HG03135 (cell line): Measurements from ENCODE around the gene TSPAN7.

Experiments
- ATAC-seq: cut with Tn5 transposase; IDR thresholded peaks from one replicate; pipeline ENCODE4 v1.9.1; 2021; ENCODE audit warnings: mild to moderate bottlenecking, moderate library complexity; ENCODE audit not compliant: unreplicated experiment

Gene TSPAN7, protein sequence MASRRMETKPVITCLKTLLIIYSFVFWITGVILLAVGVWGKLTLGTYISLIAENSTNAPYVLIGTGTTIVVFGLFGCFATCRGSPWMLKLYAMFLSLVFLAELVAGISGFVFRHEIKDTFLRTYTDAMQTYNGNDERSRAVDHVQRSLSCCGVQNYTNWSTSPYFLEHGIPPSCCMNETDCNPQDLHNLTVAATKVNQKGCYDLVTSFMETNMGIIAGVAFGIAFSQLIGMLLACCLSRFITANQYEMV

DNA sequence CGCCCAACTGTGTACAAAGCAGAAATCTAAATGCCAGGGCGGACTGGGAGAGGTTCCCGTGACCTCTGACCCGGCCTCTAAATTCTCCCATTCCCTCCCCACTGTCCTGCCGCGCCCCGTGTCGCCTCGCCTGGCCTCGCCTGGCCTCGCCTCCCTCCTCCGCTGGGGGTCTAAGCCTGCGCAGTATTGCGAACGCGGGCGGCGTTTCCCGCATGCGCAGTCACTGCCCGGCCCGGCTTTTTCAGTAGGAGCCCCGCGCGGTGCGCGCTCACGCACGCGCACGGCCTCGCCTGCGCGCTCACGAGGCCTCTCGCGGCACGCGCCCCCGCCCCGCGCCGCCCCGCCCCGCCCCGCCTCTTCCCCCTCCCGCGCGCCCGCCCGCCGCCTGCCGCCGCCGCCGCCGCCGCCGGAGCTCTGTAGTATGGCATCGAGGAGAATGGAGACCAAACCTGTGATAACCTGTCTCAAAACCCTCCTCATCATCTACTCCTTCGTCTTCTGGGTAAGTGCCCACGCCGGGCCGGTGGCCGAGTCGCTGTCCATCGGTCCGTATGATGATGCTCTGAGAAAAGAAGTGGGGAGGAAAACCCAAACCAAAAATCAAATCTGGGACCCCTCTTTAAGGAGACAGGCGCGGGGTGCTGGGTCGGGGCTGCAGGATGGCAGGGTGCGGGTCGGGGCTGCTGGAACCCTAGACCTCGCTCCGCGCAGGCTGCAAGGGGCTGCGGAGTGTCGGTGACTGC lies at the start of gene TSPAN7:
TSPAN7 (plus strand) TSS at position 417 of the 743 bp plus-strand sequence; CDS start at position 422, 5 bp downstream.
- ATAC-seq, result peak; percentile 60

DNA sequence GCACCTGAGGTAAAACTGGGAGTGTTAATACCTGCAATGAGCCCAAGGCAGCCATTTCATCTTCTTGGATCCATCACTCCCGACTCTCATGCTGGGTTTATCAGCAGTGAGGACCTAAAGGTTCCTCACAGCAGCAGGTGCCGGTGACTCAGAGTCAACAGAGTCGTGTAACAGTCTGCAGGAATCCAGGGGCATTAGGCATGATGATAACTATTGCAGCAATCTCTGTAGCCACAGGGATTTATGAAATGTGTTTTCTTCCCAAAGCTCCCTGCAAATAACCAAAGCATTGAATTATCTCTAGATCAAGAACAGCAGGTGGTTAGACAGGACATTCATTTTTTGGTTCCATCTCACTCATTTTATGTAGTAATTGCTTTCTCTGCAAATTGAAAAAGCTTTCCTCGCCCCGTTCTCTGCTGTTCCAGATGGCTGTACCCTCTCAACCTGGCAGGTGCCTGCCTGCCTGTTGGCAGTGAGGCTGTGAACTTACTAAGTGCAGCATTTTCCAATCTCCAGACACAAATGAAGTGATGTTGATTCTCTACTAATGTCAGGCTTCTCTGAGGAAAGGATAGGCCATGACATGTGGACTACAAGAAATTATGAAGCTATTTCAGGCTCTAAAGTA lies 48.1 kb upstream of the TSPAN7 start:
- no peak for ATAC-seq

DNA sequence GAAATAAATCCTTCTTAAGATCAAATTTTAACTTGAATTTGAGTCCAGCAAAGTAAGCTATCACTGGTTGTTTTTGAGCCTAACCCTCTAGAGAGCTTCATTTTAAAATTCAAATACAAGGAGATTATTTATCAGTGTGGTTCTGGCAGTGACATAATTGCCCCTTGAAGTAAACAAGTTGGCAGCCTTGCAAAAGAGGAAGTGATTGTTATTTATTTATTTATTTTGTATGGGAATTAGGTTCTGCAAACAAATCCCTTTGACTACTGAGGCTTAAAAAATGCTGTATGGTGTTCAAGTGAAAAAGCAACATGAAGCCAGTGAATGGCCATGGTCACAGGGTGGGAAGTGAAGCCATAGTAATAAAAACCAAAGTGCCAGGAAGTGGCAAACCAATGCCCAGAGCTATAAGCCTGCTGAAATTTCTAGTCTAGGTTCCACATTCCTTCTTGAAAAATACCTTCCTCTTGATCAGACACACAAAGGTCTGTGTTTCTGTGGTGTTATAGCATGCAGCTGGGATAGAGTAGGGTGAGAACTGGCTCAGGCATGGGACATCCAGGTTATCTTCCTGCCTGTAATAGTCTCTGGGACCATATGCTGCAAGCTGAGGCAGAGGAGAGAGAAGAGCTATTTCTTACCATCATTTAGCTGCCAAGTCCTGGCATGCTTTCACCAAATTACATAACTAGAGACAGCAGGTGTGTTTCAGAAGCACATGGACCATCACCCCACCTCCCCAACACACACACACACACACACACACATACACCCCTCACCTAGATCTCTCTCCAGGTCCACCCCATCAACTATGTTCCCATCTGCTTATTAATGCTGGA lies 47.1 kb upstream of the TSPAN7 start:
- no peak for ATAC-seq

DNA sequence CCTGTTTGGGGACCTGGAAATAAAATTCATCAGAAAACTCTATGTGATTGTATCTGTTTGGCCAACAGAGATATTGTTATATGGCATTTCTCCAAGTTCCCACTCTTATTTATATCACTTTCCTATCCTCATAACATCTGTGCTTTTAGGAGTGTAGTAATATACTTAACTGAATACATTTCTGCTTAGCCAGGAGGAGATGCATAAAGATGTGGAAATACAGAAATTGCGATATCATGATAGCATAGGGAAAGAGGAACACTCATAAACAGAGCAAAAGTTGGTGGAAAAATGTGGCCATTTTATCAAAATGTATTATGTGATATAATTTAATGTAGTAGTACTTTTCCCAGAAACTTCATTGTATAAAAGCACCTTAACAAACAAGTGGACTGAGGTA lies 46.1 kb upstream of the TSPAN7 start:
- ATAC-seq, result no peak

DNA sequence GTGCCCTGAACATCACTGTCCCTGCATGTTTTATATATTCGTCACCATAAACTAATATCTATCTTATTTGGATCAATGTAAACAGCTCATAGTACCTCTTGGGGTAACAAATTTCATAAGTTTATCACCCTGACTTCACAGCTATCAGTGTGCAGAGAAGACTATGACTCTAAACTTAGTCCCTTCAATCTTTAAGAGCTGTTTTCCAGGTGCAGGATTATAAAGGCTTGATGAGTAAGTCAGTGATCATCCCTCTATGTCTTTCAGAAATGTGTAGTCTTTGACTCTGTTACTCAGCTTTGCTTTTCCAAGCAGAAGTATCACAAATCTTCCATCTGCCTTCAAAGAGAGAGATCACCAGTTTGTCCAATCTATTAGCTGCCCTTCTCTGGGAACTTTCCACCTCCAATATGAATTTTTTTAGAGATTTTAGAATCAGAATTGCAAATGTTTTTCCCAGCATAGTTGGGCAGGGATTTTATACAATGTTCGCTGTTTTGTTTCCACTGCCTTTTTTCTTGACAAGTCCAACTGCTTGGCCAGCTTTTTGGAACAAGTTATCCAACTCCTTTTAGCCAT lies 45.1 kb upstream of the TSPAN7 start:
- ATAC-seq, result no peak

DNA sequence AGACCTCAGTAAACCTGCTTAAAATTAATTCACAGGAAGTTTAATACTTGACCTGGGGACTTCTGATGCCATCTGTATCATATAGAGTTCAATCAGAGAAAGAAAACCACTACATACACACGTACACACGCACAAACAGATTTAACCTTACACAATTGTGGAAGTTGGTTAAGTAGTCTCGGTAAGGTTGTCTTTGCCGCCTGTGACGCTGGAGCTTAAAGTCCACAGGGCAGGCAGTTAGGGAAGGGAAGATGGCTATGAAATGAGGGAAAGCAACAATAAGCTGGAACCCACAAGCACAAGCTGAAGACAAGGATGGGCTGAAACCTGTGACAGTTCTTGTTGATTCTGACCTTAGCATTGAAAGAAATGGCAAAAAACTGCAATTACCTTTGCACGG lies 41.7 kb upstream of the TSPAN7 start:
- ATAC-seq, result no peak

DNA sequence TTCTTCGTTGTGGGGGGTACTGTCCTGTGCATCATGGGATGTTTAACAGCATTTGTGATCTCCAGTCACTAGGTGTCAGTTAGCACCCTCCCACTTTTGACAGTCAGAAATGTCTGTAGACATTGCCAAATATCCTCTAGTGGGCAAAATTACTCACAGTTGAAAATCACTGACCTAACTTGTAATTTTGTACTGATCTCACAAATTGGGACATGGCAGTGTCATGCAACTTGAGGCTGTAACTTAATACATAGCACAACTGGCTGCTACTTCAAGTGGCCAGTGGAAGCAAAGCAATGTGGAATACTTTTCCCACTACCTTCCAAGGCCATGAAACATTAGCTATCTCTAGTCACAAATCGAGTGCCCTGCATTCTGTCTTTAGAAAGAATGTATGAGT lies 23.2 kb upstream of the TSPAN7 start:
- no peak for ATAC-seq

DNA sequence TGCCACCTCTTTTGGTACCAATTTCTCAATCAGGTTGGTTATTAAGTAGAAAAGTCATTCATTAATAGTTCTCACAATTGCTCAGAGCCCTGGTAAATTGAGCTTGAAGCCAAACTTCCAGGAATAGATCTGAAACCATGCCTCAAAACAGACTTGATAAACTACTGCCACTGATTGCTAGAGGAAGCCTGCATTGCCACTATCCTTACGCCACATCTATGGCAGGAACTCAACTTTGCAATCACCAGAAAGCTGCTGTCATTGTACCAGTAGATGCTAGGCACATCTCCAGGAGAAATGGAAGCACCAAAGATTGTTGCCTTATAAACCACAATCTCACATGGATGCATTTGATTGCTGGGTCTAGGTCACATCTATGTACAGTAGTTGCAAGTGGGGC lies 21.6 kb upstream of the TSPAN7 start:
- ATAC-seq, result no peak

DNA sequence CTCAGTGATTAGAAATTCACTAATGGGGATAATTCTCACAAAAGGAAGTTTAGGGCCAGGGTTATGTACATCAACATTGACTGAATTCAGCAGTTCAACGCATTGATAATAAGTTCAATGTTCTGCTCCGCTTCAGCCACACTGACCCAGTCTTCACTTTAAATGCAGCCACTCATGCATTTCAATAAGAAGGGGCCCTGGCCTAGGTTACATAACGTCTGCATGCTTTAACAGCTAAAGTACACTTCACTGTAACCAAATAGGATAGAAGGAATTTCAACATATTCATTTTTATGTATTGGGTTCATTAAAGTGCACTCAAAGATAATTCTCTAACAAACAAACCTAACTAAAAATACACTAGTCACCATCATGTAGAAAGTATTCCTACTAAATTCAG lies 12.8 kb upstream of the TSPAN7 start:
- no peak for ATAC-seq

DNA sequence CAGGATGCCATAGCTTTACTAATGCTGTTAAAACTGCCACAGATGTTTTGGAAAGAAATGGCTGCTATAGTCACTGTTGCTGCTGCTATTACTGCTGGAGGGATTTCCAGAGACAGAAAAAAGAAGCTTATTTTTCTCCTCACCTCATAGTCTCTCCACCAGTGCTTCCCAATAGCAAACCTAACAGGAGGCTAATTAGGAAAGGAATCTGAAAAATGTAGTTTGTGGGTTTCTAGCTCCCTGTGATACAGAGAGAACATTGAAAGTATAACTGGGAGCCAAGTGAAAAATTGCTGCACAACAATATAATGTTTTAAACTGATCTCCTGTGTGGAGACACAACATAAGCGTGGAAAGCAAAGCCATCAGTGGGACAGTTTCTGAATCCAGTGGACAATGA lies 8.6 kb upstream of the TSPAN7 start:
- no peak for ATAC-seq

DNA sequence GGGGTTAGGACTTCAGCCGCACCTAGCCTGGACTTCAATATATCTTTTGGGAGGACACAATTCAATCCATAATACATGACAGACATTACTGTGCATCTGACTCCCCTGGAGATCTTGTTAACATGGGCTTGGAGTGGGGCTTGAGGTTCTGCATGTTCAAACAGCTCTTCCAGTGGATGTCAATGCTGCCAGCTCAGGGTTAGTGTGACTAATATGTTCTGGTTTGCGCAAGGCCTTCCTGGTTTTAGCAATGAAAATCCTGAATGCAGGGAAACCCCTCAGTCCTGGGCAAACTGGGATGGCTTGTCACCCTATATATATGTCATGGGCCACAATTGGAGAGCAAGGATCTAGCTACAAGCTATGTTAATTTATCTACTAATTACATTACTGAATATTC lies 2.7 kb upstream of the TSPAN7 start:
- ATAC-seq, result no peak

DNA sequence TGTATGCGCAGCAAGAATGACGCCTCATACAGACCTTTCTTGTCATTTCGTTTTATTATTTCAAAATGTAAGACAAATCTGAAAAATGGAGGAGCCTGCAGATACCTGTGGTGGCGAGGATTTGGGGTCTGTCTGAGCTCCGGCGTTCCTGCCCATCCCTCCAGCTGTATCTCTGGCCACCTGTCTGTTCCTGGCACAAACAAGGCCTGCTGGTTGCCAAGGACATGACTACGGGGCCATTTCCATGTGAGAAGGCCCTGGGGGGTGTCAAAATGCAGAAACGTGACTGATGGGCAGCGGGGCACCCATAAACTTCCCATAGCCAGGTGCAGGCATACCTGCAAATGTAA lies 591 bp upstream of the TSPAN7 start:
- peak; percentile 10 for ATAC-seq

DNA sequence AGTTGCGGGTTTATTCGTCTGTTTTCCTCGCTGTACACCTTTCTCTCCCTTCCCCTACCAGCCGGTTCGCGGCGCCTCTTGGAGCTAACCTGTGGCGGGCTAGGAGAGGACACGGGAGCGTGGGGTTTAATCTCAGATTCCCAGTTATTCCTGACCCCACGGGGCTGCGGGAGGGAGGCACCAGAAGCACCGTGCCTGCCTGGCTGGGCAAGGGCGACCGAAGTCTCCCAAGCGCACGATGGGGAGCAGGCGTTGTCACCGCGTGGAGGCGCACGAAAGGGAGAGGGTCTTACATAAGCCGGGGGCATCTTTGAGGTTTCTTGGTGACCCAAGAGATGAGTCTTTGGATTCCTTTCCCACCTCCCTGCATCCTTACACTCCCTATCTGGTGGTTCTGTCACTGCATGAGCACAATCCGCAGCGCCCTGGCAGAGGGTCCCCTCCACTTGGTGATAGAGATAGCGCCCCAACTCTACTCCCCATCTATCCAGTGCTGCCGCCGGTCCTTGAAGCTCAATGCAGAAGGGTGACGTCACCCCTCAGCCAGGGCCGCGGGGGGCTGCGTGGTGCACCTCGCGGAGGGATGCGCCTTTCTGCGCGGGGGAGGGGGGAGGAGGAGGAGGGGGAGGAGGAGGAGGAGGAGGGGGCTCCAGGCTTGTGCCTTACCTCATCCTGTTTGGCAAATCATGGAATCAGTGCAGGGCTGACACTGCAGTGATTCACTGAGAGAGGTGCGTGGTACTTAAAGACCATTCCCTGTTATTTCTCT lies 793 bp downstream of the TSPAN7 start:
- ATAC-seq, result no peak

DNA sequence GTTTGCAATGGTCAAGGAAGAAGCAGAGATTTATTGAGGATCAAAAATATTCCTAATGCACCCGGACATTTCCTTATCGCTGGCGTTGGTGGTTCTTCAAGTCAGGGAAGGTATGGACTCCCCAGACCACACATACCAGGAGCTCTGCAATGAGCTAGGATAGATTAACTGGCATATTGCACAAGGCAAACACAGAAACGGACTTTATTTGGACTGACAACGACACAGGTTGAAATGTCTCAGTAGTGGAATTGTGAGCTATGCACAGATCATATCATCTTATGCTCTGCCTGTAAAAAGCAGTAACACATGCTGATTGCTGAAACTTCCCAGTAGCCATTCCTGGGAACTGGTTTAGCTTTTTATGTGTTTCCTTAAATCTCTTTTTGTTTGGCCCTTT lies 1.7 kb downstream of the TSPAN7 start:
- ATAC-seq, result no peak

DNA sequence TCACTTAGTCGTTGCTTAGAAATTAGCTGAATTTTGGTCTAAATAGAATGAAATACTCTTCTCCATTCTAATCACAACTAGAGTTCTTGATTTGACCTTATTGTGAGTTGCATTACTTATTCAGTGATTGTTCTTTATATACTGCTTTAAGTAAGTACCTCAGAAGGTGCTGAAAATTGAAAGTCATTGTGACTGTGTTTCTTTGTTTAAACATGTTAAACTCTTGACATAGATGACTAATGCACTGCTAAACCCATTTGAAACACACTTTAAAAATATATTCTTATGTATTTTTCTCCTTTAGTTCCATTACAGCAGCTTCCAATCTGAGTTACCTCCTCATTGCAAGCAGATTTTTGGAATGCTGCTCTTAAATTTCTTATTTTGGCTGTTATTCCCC lies 9.1 kb downstream of the TSPAN7 start:
- ATAC-seq, result no peak

DNA sequence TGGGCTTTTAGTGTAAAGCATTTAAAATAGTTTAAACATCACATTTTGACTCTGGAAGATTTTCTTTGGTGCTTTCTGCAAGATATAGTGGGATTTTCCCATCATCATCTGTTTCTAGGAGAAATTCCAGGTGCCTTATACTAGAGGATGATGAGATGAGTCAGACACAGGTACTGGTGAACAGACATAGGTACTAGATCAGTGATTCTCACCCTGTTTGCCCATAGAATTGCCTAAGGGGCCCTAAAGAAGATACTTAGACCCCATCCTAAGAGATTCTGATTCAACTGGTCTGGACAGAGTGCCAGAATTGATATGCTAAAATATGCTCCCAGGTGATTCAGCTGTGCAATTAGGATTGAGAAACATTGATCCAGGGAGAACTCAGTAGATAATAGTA lies 9.7 kb downstream of the TSPAN7 start:
- no peak for ATAC-seq

DNA sequence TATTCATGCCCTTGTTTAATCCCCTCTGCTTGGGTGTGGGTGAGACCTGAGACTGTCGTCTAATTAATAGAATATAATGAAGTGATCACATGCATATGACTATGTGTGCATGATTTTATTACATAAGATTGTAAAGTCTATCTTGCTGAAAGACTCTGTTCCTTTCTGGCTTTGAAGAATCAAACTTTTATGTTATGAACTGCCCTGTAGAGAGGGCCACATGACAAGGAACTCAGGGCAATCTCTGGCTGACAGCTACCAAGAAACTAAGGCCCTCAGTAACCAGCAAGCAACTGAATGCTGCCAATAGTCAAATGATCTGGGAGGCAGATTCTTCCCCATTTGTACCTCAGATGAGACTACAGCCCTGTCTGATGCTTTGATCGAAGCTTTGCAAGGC lies 13.5 kb downstream of the TSPAN7 start:
- no peak for ATAC-seq

DNA sequence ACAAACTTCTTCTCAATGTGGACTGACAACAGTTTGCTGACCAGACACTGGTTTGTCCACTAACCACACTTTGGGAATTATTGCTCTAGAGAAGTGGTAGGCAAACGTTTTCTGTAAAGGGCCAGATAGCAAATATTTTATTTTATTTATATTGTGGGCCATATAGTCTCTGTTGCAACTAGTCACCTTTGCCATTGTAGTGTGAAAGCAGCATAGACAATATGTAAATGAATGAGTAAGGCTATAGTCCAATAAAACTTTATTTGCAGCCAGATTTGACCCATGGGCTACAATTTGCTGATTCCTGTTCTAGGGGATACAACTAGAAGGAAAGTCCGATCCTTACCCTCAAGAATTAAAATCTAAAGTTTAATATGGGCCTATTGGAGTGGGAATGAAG lies 14.5 kb downstream of the TSPAN7 start:
- ATAC-seq, result no peak

DNA sequence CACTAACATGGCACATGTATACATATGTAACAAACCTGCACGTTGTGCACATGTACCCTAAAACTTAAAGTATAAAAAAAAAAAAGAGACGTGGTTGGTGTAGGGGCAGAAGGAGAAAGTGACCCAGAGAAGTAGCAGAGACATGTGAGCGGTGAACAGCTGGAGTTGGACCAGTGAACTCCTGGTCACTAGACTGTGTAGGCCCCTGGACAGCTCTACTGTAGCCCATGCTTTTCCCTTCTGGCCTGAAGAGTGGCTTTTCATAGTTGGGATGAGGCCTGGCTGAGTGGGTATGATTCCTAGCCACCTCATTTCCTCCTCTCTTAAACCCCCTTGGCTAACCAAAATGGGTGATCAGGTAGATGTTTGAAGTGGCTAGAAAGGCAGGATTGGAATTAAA lies 16.4 kb downstream of the TSPAN7 start:
- no peak for ATAC-seq

DNA sequence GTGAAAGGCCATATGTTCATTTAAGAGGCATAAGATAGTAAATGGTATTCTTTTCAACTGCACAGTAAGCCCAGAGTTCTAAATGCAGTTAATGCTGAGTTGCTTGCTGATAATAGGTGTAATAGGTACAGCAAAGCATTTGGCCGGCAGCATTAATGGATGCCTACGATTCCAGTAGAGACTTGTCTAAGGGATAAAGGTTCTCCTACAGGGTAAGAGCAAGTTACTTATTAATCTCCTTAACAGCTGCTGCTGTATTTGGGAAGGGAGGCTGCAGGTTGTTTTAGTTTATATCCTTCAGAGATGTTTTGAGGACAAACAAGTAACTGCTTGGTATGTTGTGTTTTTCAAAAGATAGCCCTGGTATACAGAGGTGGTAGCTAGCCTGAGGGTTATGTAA lies 16.8 kb downstream of the TSPAN7 start:
- ATAC-seq, result no peak
